Measurements from ENCODE around the gene FAM50B. TPM values are rescaled to one million over a fixed set of nuclear protein-coding genes. Genes with fewer than 3 reads are reported as not detected.

Gene FAM50B
- total RNA-seq (2014; rRNA removed; shearing (Covaris generic); ENCODE audit: low replicate concordance), result 0.48 TPM in 1 of 2 replicates, not detected in the other

DNA sequence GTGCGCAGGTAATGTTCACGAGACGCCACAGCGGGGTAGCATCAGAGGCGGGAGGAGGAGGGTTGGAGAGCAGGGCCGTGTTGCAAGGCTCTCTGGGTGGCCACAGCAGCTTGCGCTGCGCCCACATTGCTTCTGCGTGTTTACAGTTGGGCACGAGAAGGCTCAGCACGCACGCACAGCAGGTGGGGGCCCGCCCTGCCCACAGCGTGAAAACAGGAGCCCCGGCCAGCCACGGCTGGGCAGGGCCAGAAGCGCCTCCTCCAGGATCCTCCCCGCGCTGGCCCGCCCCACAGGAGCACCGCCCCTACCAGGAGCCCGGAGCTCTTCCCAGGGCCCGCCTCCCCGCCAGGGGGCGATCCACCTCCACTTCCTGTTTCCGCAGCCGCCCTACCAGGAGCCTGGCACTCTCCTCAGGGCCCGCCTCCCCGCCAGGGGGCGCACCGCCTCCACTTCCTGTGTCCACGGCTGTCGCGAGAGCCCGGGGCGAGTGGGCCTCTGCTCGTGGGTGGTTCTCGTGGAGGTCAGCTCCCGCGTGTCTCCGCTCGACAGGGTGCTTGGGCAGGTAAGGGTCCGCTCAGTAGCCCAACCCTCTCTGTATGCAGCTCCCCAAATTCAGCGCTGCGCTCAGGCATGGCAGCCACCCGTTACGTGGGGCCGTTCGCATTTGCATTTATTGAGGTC is at the start of gene FAM50B:
TSS of gene FAM50B (plus strand) at position 449 of the 681 bp plus-strand sequence. CDS start 439 bp downstream, outside the sequence.
- Histone ChIP-seq H3K9me3 (ENCODE audit: low read length) (no peaks in the 10 kb centered on the region), H3K27ac (ENCODE audit: low read length) (no peak within 1 kb of the TSS), H3K9me2 (replicated peaks; ENCODE audit: insufficient read depth, low read length) (no peaks in the 10 kb centered on the region), H2AFZ (ENCODE audit: low read length) (peak within 1 kb of the TSS; percentile 64), H3K79me2 (ENCODE audit: low read length) (no peaks in the 10 kb centered on the region), H3K9ac (ENCODE audit: low read length) (peak within 1 kb of the TSS; percentile 23), H3K4me3 (ENCODE audit: low read length) (peak within 1 kb of the TSS; percentile 52; the same call in 1 of the 2 replicates), H3K36me3 (ENCODE audit: insufficient read depth, low read length) (no peaks in the 10 kb centered on the region), H3K4me1 (ENCODE audit: low read length) (peaks cover 6% of the 10 kb centered on the region), H4K20me1 (ENCODE audit: insufficient read depth, low read depth, low read length) (no peaks in the 10 kb centered on the region), H3K27me3 (ENCODE audit: low read length) (no peaks in the 10 kb centered on the region), H3K4me2 (ENCODE audit: low read depth, low read length, poor library complexity, severe bottlenecking) (peak within 1 kb of the TSS; percentile 53)
- peak; percentile 93 for DNase-seq

DNA sequence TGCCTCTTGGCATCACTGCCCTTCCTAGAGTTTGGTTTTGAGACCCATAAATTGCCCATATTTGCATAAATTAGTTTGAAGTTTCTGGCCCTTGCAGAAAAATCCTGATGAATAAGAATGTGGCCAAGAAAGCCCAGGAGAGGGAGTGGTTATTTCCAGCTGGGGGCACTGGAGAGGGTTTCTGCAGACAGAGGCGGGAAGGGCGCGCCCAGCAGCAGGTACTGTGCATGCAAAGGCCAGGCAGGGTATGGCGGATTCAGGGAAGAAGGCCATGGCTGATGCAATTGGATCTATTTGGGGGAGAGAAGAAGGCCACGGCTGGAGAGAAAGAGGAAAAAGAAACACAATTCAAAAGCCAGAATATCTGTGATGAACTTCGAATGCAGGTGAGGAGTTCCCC is 49.5 kb upstream of the FAM50B start:
- no peak overlapping the region for H2AFZ ChIP-seq (ENCODE audit: low read length)
- no peaks in the 10 kb centered on the region for H3K27me3 ChIP-seq (ENCODE audit: low read length)
- H3K4me3 ChIP-seq (ENCODE audit: low read length), result no peak overlapping the region
- H4K20me1 ChIP-seq (ENCODE audit: insufficient read depth, low read depth, low read length), result no peaks in the 10 kb centered on the region
- H3K9me2 ChIP-seq (replicated peaks; ENCODE audit: insufficient read depth, low read length), result no peaks in the 10 kb centered on the region
- H3K4me1 ChIP-seq (ENCODE audit: low read length), result no peaks in the 10 kb centered on the region
- no peak overlapping the region for H3K27ac ChIP-seq (ENCODE audit: low read length)
- H3K36me3 ChIP-seq (ENCODE audit: insufficient read depth, low read length), result no peaks in the 10 kb centered on the region
- H3K9ac ChIP-seq (ENCODE audit: low read length), result no peak overlapping the region
- no peaks in the 10 kb centered on the region for H3K79me2 ChIP-seq (ENCODE audit: low read length)
- no peak for DNase-seq
- H3K9me3 ChIP-seq (ENCODE audit: low read length), result no peaks in the 10 kb centered on the region
- H3K4me2 ChIP-seq (ENCODE audit: low read depth, low read length, poor library complexity, severe bottlenecking), result no peak overlapping the region

DNA sequence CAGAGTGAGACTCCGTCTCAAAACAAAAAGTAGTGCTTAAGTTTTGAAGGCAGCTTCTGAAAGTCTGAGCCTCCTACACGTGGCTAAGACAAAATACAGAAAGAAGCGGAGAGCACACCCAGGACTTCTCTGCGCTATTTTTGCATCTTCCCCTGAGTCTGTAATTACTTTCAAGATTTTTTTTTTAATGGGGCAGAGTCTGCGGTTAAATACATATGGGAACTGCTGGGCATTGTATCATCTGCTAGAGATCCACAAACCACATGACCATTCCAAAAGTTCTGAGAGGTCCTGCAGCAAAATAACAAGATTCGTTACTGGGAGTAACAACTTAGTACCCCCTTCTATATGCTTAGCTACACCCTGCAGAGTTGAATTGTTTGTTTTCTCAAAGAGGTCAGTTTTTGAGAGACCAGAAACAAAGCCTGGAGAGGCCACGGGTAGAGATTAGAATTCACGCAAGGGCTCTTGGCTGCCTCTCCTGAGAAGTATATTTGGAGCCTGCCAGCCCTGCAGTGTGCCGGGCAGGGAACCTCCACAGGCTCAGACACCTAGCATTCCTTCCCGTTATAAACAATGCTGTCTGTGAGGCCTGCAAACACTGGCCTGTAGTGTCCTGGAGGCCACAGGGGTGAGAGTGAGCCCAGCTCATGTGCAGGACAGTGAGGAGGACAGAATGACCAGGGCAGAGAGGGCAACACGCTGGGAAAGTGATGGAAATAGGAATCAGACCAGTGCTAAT is 48.2 kb upstream of the FAM50B start:
- Histone ChIP-seq H3K27me3 (ENCODE audit: low read length) (no peaks in the 10 kb centered on the region), H3K9me2 (replicated peaks; ENCODE audit: insufficient read depth, low read length) (no peaks in the 10 kb centered on the region), H3K4me3 (ENCODE audit: low read length) (no peak overlapping the region), H3K4me1 (ENCODE audit: low read length) (no peaks in the 10 kb centered on the region), H3K27ac (ENCODE audit: low read length) (no peak overlapping the region), H3K9me3 (ENCODE audit: low read length) (no peaks in the 10 kb centered on the region), H3K9ac (ENCODE audit: low read length) (no peak overlapping the region), H3K79me2 (ENCODE audit: low read length) (no peaks in the 10 kb centered on the region), H3K4me2 (ENCODE audit: low read depth, low read length, poor library complexity, severe bottlenecking) (no peak overlapping the region), H2AFZ (ENCODE audit: low read length) (no peak overlapping the region), H4K20me1 (ENCODE audit: insufficient read depth, low read depth, low read length) (no peaks in the 10 kb centered on the region), H3K36me3 (ENCODE audit: insufficient read depth, low read length) (no peaks in the 10 kb centered on the region)
- no peak for DNase-seq

- no peaks in the 10 kb centered on the region for H3K9me3 ChIP-seq (ENCODE audit: low read length)
- H3K36me3 ChIP-seq (ENCODE audit: insufficient read depth, low read length), result no peaks in the 10 kb centered on the region
- H2AFZ ChIP-seq (ENCODE audit: low read length), result no peak overlapping the region
- no peak overlapping the region for H3K4me2 ChIP-seq (ENCODE audit: low read depth, low read length, poor library complexity, severe bottlenecking)
- no peaks in the 10 kb centered on the region for H3K4me1 ChIP-seq (ENCODE audit: low read length)
- H3K27me3 ChIP-seq (ENCODE audit: low read length), result no peaks in the 10 kb centered on the region
- no peak overlapping the region for H3K4me3 ChIP-seq (ENCODE audit: low read length)
- no peaks in the 10 kb centered on the region for H3K79me2 ChIP-seq (ENCODE audit: low read length)
- no peak overlapping the region for H3K27ac ChIP-seq (ENCODE audit: low read length)
- DNase-seq, result no peak
- no peak overlapping the region for H3K9ac ChIP-seq (ENCODE audit: low read length)
- H3K9me2 ChIP-seq (replicated peaks; ENCODE audit: insufficient read depth, low read length), result no peaks in the 10 kb centered on the region
- no peaks in the 10 kb centered on the region for H4K20me1 ChIP-seq (ENCODE audit: insufficient read depth, low read depth, low read length)
Measured at GRCh38 chr6:3801960-3802359, 47.2 kb upstream of the FAM50B start.

DNA sequence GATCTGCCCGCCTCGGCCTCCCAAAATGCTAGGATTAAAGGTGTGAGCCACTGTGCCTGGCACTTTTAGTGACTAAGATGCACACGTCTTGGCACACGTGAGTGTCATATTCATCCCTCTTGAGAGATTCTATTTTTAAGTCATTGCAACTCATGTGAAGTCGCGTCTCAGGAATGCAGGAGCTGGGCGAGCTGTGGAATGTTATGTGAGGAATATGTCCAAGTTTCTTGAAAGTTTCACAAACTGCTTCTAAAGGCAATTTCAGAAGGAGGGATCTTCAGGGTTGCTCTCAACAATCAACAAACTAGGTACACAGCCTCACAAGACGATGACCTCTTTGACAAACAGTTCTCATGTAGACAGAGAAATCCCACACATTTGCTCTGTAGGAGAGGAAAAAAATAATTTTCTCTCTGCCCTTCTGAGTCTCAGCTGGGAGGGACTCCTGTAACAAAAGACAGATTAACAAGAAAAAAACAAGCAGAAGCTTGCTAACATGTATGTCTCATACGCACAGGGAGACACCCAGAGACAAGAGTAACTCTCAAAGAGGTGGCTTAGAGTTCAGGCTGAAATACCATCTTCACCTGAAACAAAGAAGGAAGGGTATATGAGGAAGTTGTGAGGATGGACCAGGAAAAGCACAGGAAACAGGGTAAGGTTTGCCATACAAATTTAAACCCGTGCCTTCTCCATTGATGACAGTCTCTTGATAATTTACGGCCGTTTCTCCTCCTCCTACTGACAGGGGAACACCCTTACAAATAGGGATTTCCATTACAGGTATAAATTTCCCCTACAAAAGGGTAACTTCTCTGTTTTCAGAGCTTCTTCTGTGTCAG is 45.3 kb upstream of the FAM50B start:
- Histone ChIP-seq H3K9me3 (ENCODE audit: low read length) (no peaks in the 10 kb centered on the region), H3K4me2 (ENCODE audit: low read depth, low read length, poor library complexity, severe bottlenecking) (no peak overlapping the region), H3K27me3 (ENCODE audit: low read length) (no peaks in the 10 kb centered on the region), H3K9ac (ENCODE audit: low read length) (no peak overlapping the region), H3K4me3 (ENCODE audit: low read length) (no peak overlapping the region), H3K27ac (ENCODE audit: low read length) (no peak overlapping the region), H3K9me2 (replicated peaks; ENCODE audit: insufficient read depth, low read length) (no peaks in the 10 kb centered on the region), H4K20me1 (ENCODE audit: insufficient read depth, low read depth, low read length) (no peaks in the 10 kb centered on the region), H2AFZ (ENCODE audit: low read length) (no peak overlapping the region), H3K4me1 (ENCODE audit: low read length) (no peaks in the 10 kb centered on the region), H3K36me3 (ENCODE audit: insufficient read depth, low read length) (no peaks in the 10 kb centered on the region), H3K79me2 (ENCODE audit: low read length) (no peaks in the 10 kb centered on the region)
- DNase-seq, result no peak

DNA sequence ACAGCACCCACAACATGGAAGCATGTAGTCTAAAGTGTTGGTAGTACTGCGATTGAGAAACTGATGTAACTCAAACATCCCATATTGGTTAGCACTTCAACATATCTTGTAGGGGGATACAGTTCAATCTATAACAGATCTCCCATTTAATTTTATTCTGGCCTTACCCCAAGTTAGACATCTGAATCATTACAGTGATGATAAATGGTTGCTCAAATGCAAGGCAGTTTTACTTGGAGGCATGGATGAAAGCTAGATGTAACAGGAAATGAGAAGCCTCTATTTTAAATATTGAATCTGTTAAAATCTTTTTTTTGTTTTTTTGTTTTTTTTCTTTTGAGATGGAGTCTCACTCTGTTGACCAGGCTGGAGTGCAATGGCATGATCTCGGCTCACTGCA is 44.2 kb upstream of the FAM50B start:
- H2AFZ ChIP-seq (ENCODE audit: low read length), result no peak overlapping the region
- no peaks in the 10 kb centered on the region for H4K20me1 ChIP-seq (ENCODE audit: insufficient read depth, low read depth, low read length)
- no peak overlapping the region for H3K27ac ChIP-seq (ENCODE audit: low read length)
- no peak overlapping the region for H3K4me2 ChIP-seq (ENCODE audit: low read depth, low read length, poor library complexity, severe bottlenecking)
- H3K27me3 ChIP-seq (ENCODE audit: low read length), result no peaks in the 10 kb centered on the region
- H3K9me3 ChIP-seq (ENCODE audit: low read length), result no peaks in the 10 kb centered on the region
- no peak overlapping the region for H3K9ac ChIP-seq (ENCODE audit: low read length)
- H3K36me3 ChIP-seq (ENCODE audit: insufficient read depth, low read length), result no peaks in the 10 kb centered on the region
- H3K9me2 ChIP-seq (replicated peaks; ENCODE audit: insufficient read depth, low read length), result no peaks in the 10 kb centered on the region
- no peaks in the 10 kb centered on the region for H3K4me1 ChIP-seq (ENCODE audit: low read length)
- no peak overlapping the region for H3K4me3 ChIP-seq (ENCODE audit: low read length)
- H3K79me2 ChIP-seq (ENCODE audit: low read length), result no peaks in the 10 kb centered on the region
- no peak for DNase-seq

- Histone ChIP-seq H3K4me3 (ENCODE audit: low read length) (no peak overlapping the region), H3K79me2 (ENCODE audit: low read length) (no peaks in the 10 kb centered on the region), H3K9me2 (replicated peaks; ENCODE audit: insufficient read depth, low read length) (no peaks in the 10 kb centered on the region), H3K36me3 (ENCODE audit: insufficient read depth, low read length) (no peaks in the 10 kb centered on the region), H3K27me3 (ENCODE audit: low read length) (no peaks in the 10 kb centered on the region), H4K20me1 (ENCODE audit: insufficient read depth, low read depth, low read length) (no peaks in the 10 kb centered on the region), H3K4me2 (ENCODE audit: low read depth, low read length, poor library complexity, severe bottlenecking) (no peak overlapping the region), H2AFZ (ENCODE audit: low read length) (no peak overlapping the region), H3K9ac (ENCODE audit: low read length) (no peak overlapping the region), H3K4me1 (ENCODE audit: low read length) (no peaks in the 10 kb centered on the region), H3K9me3 (ENCODE audit: low read length) (no peaks in the 10 kb centered on the region), H3K27ac (ENCODE audit: low read length) (no peak overlapping the region)
- no peak for DNase-seq
Measured at GRCh38 chr6:3805448-3806123, 43.6 kb upstream of the FAM50B start.
